Stimulated activated CD4-positive, alpha-beta T cell treated with anti-CD3 and anti-CD28 coated beads, Interleukin-1b, Interleukin-23, amount 100 ng/mL, for 48 hours (primary cell): ENCODE measurements around the gene TMOD1.

Experiments
- DNase-seq: peaks from one replicate; pipeline ENCODE4 v3.0.0-alpha.2; 2020

The TMOD1 gene

GRCh38 chr9:97518166-97518908, 16.9 kb downstream of the TMOD1 start:
- DNase-seq: no peak

GRCh38 chr9:97518909-97519307, 17.4 kb downstream of the TMOD1 start:
- DNase-seq: no peak

- no peak for DNase-seq
These were observed 18.0 kb downstream of the TMOD1 start for GRCh38 chr9:97519441-97519970.

GRCh38 chr9:97521576-97522333, 20.3 kb downstream of the TMOD1 start:
- no peak for DNase-seq

GRCh38 chr9:97524424-97524823, 23.0 kb downstream of the TMOD1 start:
- DNase-seq: no peak

- no peak for DNase-seq
These were observed 24.0 kb downstream of the TMOD1 start for GRCh38 chr9:97525451-97525850.

- DNase-seq: no peak
These were observed 25.6 kb downstream of the TMOD1 start for GRCh38 chr9:97526895-97527575.

- no peak for DNase-seq
These were observed 26.4 kb downstream of the TMOD1 start for GRCh38 chr9:97527626-97528528.

- DNase-seq: no peak
These were observed 27.2 kb downstream of the TMOD1 start for GRCh38 chr9:97528529-97529230.

- peak; percentile 13 for DNase-seq
These were observed 28.1 kb downstream of the TMOD1 start for GRCh38 chr9:97529363-97530076.

- DNase-seq: no peak
These were observed 30.5 kb downstream of the TMOD1 start for GRCh38 chr9:97531888-97532376.

GRCh38 chr9:97534185-97534584, 32.7 kb downstream of the TMOD1 start:
- DNase-seq: no peak

GRCh38 chr9:97534961-97535594, 33.6 kb downstream of the TMOD1 start:
- no peak for DNase-seq

GRCh38 chr9:97535771-97536170, 34.3 kb downstream of the TMOD1 start:
- no peak for DNase-seq

GRCh38 chr9:97536480-97536879, 35.0 kb downstream of the TMOD1 start:
- DNase-seq: no peak

GRCh38 chr9:97543561-97543960, 42.1 kb downstream of the TMOD1 start:
- no peak for DNase-seq

GRCh38 chr9:97545486-97545885, 44.0 kb downstream of the TMOD1 start:
- no peak for DNase-seq

- no peak for DNase-seq
These were observed 45.8 kb downstream of the TMOD1 start for GRCh38 chr9:97547098-97547829.

- no peak for DNase-seq
These were observed 46.9 kb downstream of the TMOD1 start for GRCh38 chr9:97548379-97548778.
